HCT116 (cell line): ENCODE measurements around the gene UNC45A. TPM values are rescaled to one million over a fixed set of nuclear protein-coding genes. Genes with fewer than 3 reads are reported as not detected.

ENCODE experiments used
- ATAC-seq: fragments of 200-7000 bp; cut with Tn5 transposase; 2 replicates; pipeline ENCODE4 v1.9.1; 2020; ENCODE audit warnings: mild to moderate bottlenecking, moderate library complexity
- BruUV-seq: library from RNA; stranded (reverse); fragments of 400-500 nt; replicated peaks from 2 replicates; lab custom pipeline; 2021; lab: Mats Ljungman, UMichigan
- CTCF ChIA-PET: fragments of 300-600 bp; sonication (Branson Sonifier 250); formaldehyde crosslinking; loops from one replicate; lab custom pipeline; 2021; ENCODE audit warnings: antibody characterized with exemption; lab: Charles Lee
- POLR2A ChIA-PET: fragments of 300-600, 350-600 bp; sonication (Branson Sonifier 250); formaldehyde crosslinking; loops from one replicate; lab custom pipeline; 2021; ENCODE audit warnings: antibody characterized with exemption; lab: Charles Lee
- RAD21 ChIA-PET, 2 experiments: fragments of 300-600 bp; sonication (Branson Sonifier 250); formaldehyde crosslinking; loops; one replicate each; lab custom pipeline; 2023; ENCODE audit warnings: low total read pairs in 2 of 2; ENCODE audit not compliant: uncharacterized antibody in 2 of 2, unreplicated experiment in 2 of 2, low non-redundant PET in 1 of 2; lab: Charles Lee
- DNase-seq: peaks from one replicate; pipeline ENCODE4 v3.0.0-alpha.2; 2010; ENCODE audit warnings: low read depth, low spot score
- H2AFZ ChIP-seq: fragments of 200-600 bp; shearing (Covaris generic), sonication (generic); 2 replicates; pipeline ENCODE4 v1.6.1; 2017; ENCODE audit warnings: low read depth, mixed run types, mixed read lengths, antibody characterized with exemption, low read length; ENCODE audit not compliant: poor library complexity, severe bottlenecking
- H3K27ac ChIP-seq: 2 replicates; pipeline ENCODE4 v1.5.1; 2012; ENCODE audit warnings: low read depth, low read length
- H3K27me3 ChIP-seq: fragments of 200-600 bp; sonication (generic); 2 replicates; pipeline ENCODE4 v1.6.1; 2016; ENCODE audit warnings: mixed run types, low read length, mixed read lengths; ENCODE audit not compliant: insufficient read depth
- H3K36me3 ChIP-seq, 2 experiments: fragments of 200-500 bp in 1 of 2; fragments of 200-600 bp in 1 of 2; sonication (Bioruptor generic) in 1 of 2; sonication (generic) in 1 of 2; 2 replicates each; pipeline versions ENCODE4 v1.5.1 to v1.6.1; 2014 to 2016; ENCODE audit warnings: low read length in 2 of 2, inconsistent platforms in 1 of 2, mixed read lengths in 1 of 2, mixed run types in 1 of 2; ENCODE audit not compliant: insufficient read depth in 2 of 2, control insufficient read depth in 1 of 2
- H3K4me1 ChIP-seq, 2 experiments: fragments of 200-600 bp in 1 of 2; sonication (generic) in 1 of 2; 2 replicates each; pipeline versions ENCODE4 v1.5.1 to v1.6.1; 2012 to 2017; ENCODE audit warnings: low read length in 2 of 2, inconsistent platforms in 1 of 2, mild to moderate bottlenecking in 1 of 2, mixed read lengths in 1 of 2, mixed run types in 1 of 2, moderate library complexity in 1 of 2; ENCODE audit not compliant: insufficient read depth in 2 of 2, control insufficient read depth in 1 of 2
- H3K4me2 ChIP-seq: fragments of 200-600 bp; sonication (generic); 2 replicates; pipeline ENCODE4 v1.6.1; 2017; ENCODE audit warnings: mixed run types, low read length, mixed read lengths
- H3K4me3 ChIP-seq, 2 experiments: fragments of 200-600 bp in 1 of 2; sonication (generic) in 1 of 2; replicated peaks in 1 of 2; 2 replicates each; pipeline ENCODE4 v1.5.1; 2011 to 2016; ENCODE audit warnings: low read length in 2 of 2, control low read depth in 1 of 2, low read depth in 1 of 2, mild to moderate bottlenecking in 1 of 2, mixed read lengths in 1 of 2, mixed run types in 1 of 2
- H3K79me2 ChIP-seq: fragments of 200-600 bp; sonication (generic); 2 replicates; pipeline ENCODE4 v1.6.1; 2017; ENCODE audit warnings: mild to moderate bottlenecking, mixed run types, low read length, moderate library complexity, mixed read lengths; ENCODE audit not compliant: insufficient read depth
- H3K9ac ChIP-seq: fragments of 200-600 bp; sonication (generic); 2 replicates; pipeline ENCODE4 v1.6.1; 2016; ENCODE audit warnings: low read length, mixed read lengths
- H3K9me2 ChIP-seq: fragments of 200-600 bp; sonication (generic), shearing (Covaris generic); 2 replicates; pipeline ENCODE4 v1.6.1; 2017; ENCODE audit warnings: mixed run types, mild to moderate bottlenecking, moderate library complexity; ENCODE audit not compliant: insufficient read depth
- H3K9me3 ChIP-seq, 2 experiments: fragments of 200-500 bp in 1 of 2; fragments of 200-600 bp in 1 of 2; sonication (Bioruptor generic) in 1 of 2; sonication (generic) in 1 of 2; 2 replicates each; pipeline ENCODE4 v1.6.1; 2014 to 2017; ENCODE audit warnings: low read length in 2 of 2, mixed read lengths in 2 of 2, inconsistent platforms in 1 of 2, low read depth in 1 of 2, mild to moderate bottlenecking in 1 of 2, mixed run types in 1 of 2, moderate library complexity in 1 of 2; ENCODE audit not compliant: control insufficient read depth in 1 of 2, insufficient read depth in 1 of 2
- H4K20me1 ChIP-seq: fragments of 200-600 bp; sonication (generic), shearing (Covaris generic); 2 replicates; pipeline ENCODE4 v1.6.1; 2017; ENCODE audit warnings: mixed run types, mild to moderate bottlenecking, moderate library complexity; ENCODE audit not compliant: insufficient read depth
- ATF3 ChIP-seq: IDR thresholded peaks from 2 replicates; pipeline ENCODE4 v1.6.1; 2012
- CEBPB ChIP-seq: IDR thresholded peaks from 2 replicates; pipeline ENCODE4 v1.6.1; 2012; ENCODE audit warnings: low read depth
- EGR1 ChIP-seq: IDR thresholded peaks from 2 replicates; pipeline ENCODE4 v1.6.1; 2012; ENCODE audit warnings: low read depth
- EZH2 ChIP-seq: fragments of 200-600 bp; sonication (generic); IDR thresholded peaks from 2 replicates; pipeline ENCODE4 v1.6.1; 2017; ENCODE audit warnings: antibody characterized with exemption, mixed run types
- EZH2phosphoT487 ChIP-seq: fragments of 200-600 bp; IDR thresholded peaks from 2 replicates; pipeline ENCODE4 v1.6.1; 2018; ENCODE audit warnings: antibody characterized with exemption, borderline replicate concordance
- FOSL1 ChIP-seq: IDR thresholded peaks from 2 replicates; pipeline ENCODE4 v1.6.1; 2012; ENCODE audit warnings: low read depth
- POLR2A ChIP-seq: IDR thresholded peaks from 2 replicates; pipeline ENCODE4 v1.7.0; 2011; ENCODE audit warnings: borderline replicate concordance; ENCODE audit not compliant: insufficient read depth, insufficient read length; ENCODE audit errors: extremely low read depth
- POLR2AphosphoS5 ChIP-seq: IDR thresholded peaks from 2 replicates; pipeline ENCODE4 v1.6.1; 2011; ENCODE audit warnings: mild to moderate bottlenecking, low read depth, low read length, moderate library complexity
- REST ChIP-seq: IDR thresholded peaks from 2 replicates; pipeline ENCODE4 v1.6.1; 2012; ENCODE audit warnings: low read depth
- SIN3A ChIP-seq: IDR thresholded peaks from 2 replicates; pipeline ENCODE4 v1.6.1; 2012; ENCODE audit warnings: low read depth
- SP1 ChIP-seq: IDR thresholded peaks from 2 replicates; pipeline ENCODE4 v1.6.1; 2012; ENCODE audit warnings: low read depth
- SRF ChIP-seq: IDR thresholded peaks from 2 replicates; pipeline ENCODE4 v1.6.1; 2012; ENCODE audit warnings: low read depth
- TCF7L2 ChIP-seq: IDR thresholded peaks from 2 replicates; pipeline ENCODE4 v1.7.0; 2011; ENCODE audit warnings: borderline replicate concordance, inconsistent platforms; ENCODE audit not compliant: insufficient read depth, insufficient read length; ENCODE audit errors: extremely low read depth
- YY1 ChIP-seq: IDR thresholded peaks from 2 replicates; pipeline ENCODE4 v1.6.1; 2011; ENCODE audit warnings: low read length, low read depth, moderate library complexity, mild to moderate bottlenecking; ENCODE audit not compliant: insufficient replicate concordance; ENCODE audit errors: extremely low read depth
- ZBTB33 ChIP-seq: IDR thresholded peaks from 2 replicates; pipeline ENCODE4 v1.6.1; 2011; ENCODE audit warnings: mild to moderate bottlenecking, low read length, moderate library complexity; ENCODE audit not compliant: insufficient replicate concordance; ENCODE audit errors: extremely low read depth
- ZFX ChIP-seq: fragments of 450-650 bp; IDR thresholded peaks from 2 replicates; pipeline ENCODE4 v1.6.1; 2017
- ZNF274 ChIP-seq: fragments of 200-500 bp; sonication (Bioruptor generic); IDR thresholded peaks from 2 replicates; pipeline ENCODE4 v1.6.1; 2014; ENCODE audit warnings: mild to moderate bottlenecking, low read depth, low read length, inconsistent platforms
- intact Hi-C: fragments of 100-400 bp; cut with micrococcal nuclease; formaldehyde crosslinking; loops from 2 replicates; pipeline ENCODE4 v1.10.0; 2022
- total RNA-seq: library from RNA; stranded (reverse); gene quantifications from one replicate; pipeline ENCODE4 v1.2.1, GENCODE V29; 2021; ENCODE audit not compliant: unreplicated experiment
- TF ChIP-seq, protein P1 (sequence below): IDR thresholded peaks from 2 replicates; pipeline ENCODE4 v1.6.1; 2012

The UNC45A gene
- total RNA-seq, 1 experiment from 2014 or later, result 95.4 TPM

- H3K4me2 ChIP-seq, result no peak overlapping the region
- no peak for DNase-seq
- no peak for TF ChIP-seq YY1
- no peak for TF ChIP-seq EZH2phosphoT487
- no peak for TF ChIP-seq ZNF274
- TF ChIP-seq ATF3, result no peak
- TF ChIP-seq SP1, result no peak
- TF ChIP-seq ZBTB33, result no peak
- TF ChIP-seq POLR2A, result no peak
- no peak for TF ChIP-seq TCF7L2
- TF ChIP-seq ZFX, result no peak
- TF ChIP-seq POLR2AphosphoS5, result no peak
- no peak for TF ChIP-seq CEBPB
- TF ChIP-seq EGR1, result no peak
- TF ChIP-seq SRF, result no peak
- no peak for TF ChIP-seq EZH2
- TF ChIP-seq, protein P1, sequence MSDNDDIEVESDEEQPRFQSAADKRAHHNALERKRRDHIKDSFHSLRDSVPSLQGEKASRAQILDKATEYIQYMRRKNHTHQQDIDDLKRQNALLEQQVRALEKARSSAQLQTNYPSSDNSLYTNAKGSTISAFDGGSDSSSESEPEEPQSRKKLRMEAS, result no peak
- no peak for TF ChIP-seq FOSL1
- no peak for TF ChIP-seq REST
- no peak for TF ChIP-seq SIN3A
- H2AFZ ChIP-seq, result no peak overlapping the region
- RAD21 ChIA-PET, result no interaction called here
- no peaks in the 10 kb centered on the region for H3K27me3 ChIP-seq
- H4K20me1 ChIP-seq, result no peaks in the 10 kb centered on the region
- no peaks in the 10 kb centered on the region for H3K9me2 ChIP-seq
- no TSS peak for BruUV-seq
- H3K9ac ChIP-seq, result no peak overlapping the region
- H3K27ac ChIP-seq, result no peak overlapping the region
- no peaks in the 10 kb centered on the region for H3K9me3 ChIP-seq
- H3K4me3 ChIP-seq, result no peak overlapping the region
- no peaks in the 10 kb centered on the region for H3K79me2 ChIP-seq
- peaks cover 0 to 8% of the 10 kb centered on the region in 2 experiments; a peak in 2 of 4 replicates for H3K4me1 ChIP-seq
- no peak for ATAC-seq
- H3K36me3 ChIP-seq, result peaks cover 30 to 41% of the 10 kb centered on the region in 2 experiments
- intact Hi-C loops, result no loop called here
- POLR2A ChIA-PET, result interaction anchor here (0.7 to 1.5 kb wide), 2 partner anchors 13 to 14 kb away, joined by 3 to 4 read pairs; partner anchors contain the start of gene UNC45A
- CTCF ChIA-PET, result no interaction called here
These were observed 13.4 kb downstream of the UNC45A start for GRCh38 chr15:90948506-90948905.
